Measurements from ENCODE around the gene PPP2R2C. TPM values are rescaled to one million over a fixed set of nuclear protein-coding genes. Genes with fewer than 3 reads are reported as not detected.

PPP2R2C gene
- total and polyA plus RNA-seq, 2 experiments from 2014 or later = not detected

GRCh38 chr4:6348408-6348807 lies 124.0 kb downstream of the PPP2R2C start:
- TF ChIP-seq EZH2 (IDR thresholded peaks at IDR 0.05; ENCODE audit: insufficient read depth, poor library complexity, severe bottlenecking) (no peak), EZH2phosphoT487 (IDR thresholded peaks at IDR 0.05; ENCODE audit: insufficient read depth, low read depth) (no peak)
- no peak overlapping the region for H2AFZ ChIP-seq
- peaks cover 6% of the 10 kb centered on the region for H3F3A ChIP-seq (ENCODE audit: insufficient read depth)
- no peaks in the 10 kb centered on the region for H3K9me3 ChIP-seq (ENCODE audit: low read depth)
- WGBS, 2 experiments (ENCODE audit: low coverage in 1 of 2, low lambda C conversion rate in 2 of 2, missing lambda C conversion rate in 2 of 2) = 46 to 58% methylated on average over 4 of the region's 4 CpGs
- in situ Hi-C loops (cut with MboI) = no loop called here
- no peak overlapping the region for H3K4me2 ChIP-seq (ENCODE audit: unreplicated experiment)
- H3K4me3 ChIP-seq = no peak overlapping the region
- DNase-seq = no peak
- H3K9ac ChIP-seq = no peak overlapping the region
- no peaks in the 10 kb centered on the region for H3K9me2 ChIP-seq (ENCODE audit: insufficient read depth)
- H3K36me3 ChIP-seq (ENCODE audit: low read depth) = no peaks in the 10 kb centered on the region
- H3K27ac ChIP-seq = no peak overlapping the region
- H3K4me1 ChIP-seq (ENCODE audit: insufficient read depth) = peaks cover 7% of the 10 kb centered on the region; the same call in 1 of the 2 replicates
- H4K20me1 ChIP-seq (ENCODE audit: insufficient read depth) = no peaks in the 10 kb centered on the region
- no peaks in the 10 kb centered on the region for H3K79me2 ChIP-seq (ENCODE audit: insufficient read depth)
- peaks cover 5% of the 10 kb centered on the region; the same call in 1 of the 2 replicates for H3K27me3 ChIP-seq (replicated peaks; ENCODE audit: insufficient read depth)

- Histone ChIP-seq H3K4me3 (no peak overlapping the region), H3K9me3 (ENCODE audit: low read depth) (no peaks in the 10 kb centered on the region), H3K9ac (no peak overlapping the region), H3K36me3 (ENCODE audit: low read depth) (no peaks in the 10 kb centered on the region), H3K27ac (no peak overlapping the region), H4K20me1 (ENCODE audit: insufficient read depth) (no peaks in the 10 kb centered on the region), H3K4me1 (ENCODE audit: insufficient read depth) (peaks cover 7% of the 10 kb centered on the region; the same call in 1 of the 2 replicates), H3F3A (ENCODE audit: insufficient read depth) (peaks cover 12% of the 10 kb centered on the region), H3K79me2 (ENCODE audit: insufficient read depth) (no peaks in the 10 kb centered on the region), H2AFZ (no peak overlapping the region), H3K4me2 (ENCODE audit: unreplicated experiment) (no peak overlapping the region), H3K27me3 (replicated peaks; ENCODE audit: insufficient read depth) (peaks cover 5% of the 10 kb centered on the region; the same call in 1 of the 2 replicates), H3K9me2 (ENCODE audit: insufficient read depth) (no peaks in the 10 kb centered on the region)
- no peak for DNase-seq
- 57 to 73% methylated on average over 12 to 17 of the region's 17 CpGs for WGBS, 2 experiments (ENCODE audit: low coverage in 1 of 2, low lambda C conversion rate in 2 of 2, missing lambda C conversion rate in 2 of 2)
- TF ChIP-seq EZH2 (IDR thresholded peaks at IDR 0.05; ENCODE audit: insufficient read depth, poor library complexity, severe bottlenecking) (no peak), EZH2phosphoT487 (IDR thresholded peaks at IDR 0.05; ENCODE audit: insufficient read depth, low read depth) (no peak)
- in situ Hi-C loops (cut with MboI) = no loop called here
Observed at GRCh38 chr4:6347511-6348045, 124.8 kb downstream of the PPP2R2C start.

DNA sequence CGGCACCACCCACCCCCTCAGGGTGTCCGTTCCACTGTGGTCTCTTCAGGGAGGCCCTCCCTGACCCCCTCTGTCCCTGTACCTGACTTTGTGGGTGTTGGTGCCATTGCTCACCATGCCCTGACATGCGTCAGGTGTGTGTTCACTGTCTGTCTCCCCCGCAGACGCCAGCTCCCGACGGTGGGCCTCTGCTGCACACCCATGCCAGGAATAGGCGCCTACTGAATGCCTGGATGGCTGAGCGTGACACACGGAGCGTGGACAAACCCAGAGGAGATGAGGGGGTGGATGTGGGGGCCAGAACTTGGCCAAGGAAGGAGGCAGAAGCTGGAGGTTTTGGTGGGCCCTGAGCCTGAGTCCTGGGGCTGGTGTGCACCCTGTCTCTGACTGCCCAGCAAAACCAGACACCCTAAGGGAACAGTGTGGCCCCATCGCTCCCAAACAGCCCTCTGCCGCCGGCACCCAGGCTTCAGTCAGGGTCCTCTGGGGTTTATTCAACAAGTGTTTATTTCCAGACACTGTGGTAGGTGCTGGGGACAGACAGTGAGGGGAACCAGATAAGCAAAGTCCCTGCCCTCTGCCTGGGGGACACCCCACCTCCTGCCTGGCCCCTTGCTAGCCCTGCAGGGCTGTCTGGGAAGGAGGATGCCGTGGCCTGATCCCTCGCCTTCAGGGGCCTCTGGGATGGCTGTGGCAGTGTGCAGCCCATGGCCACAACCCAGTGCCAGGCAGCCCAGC lies 125.9 kb downstream of the PPP2R2C start:
- in situ Hi-C loops (cut with MboI) = no loop called here

DNA sequence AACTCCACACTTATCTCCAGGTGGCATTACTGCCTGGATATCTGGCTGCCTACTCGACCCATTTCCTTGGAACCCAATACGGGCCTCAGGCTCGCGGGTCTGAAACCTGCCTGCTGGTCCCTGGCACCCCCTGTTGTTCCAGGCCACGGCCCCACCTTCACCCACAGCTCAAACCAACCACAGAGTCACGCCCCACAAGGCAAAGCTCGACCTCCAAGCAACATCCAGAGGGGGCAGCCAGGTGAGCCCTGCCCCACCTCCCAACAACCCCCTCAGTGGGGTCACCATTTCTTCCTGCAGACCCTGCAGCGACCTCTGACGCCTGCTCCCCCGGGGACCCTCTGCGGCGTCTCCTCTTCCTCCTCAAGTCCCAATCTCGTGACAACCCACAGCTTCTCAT lies 126.5 kb downstream of the PPP2R2C start:
- H3K4me3 ChIP-seq = no peak overlapping the region
- DNase-seq = no peak
- WGBS, 2 experiments (ENCODE audit: low coverage in 1 of 2, low lambda C conversion rate in 2 of 2, missing lambda C conversion rate in 2 of 2) = 58 to 61% methylated on average over 13 of the region's 13 CpGs

More for the DNA sequence above, 125.9 kb downstream of the PPP2R2C start:
- Histone ChIP-seq H3K9me3 (ENCODE audit: low read depth) (no peaks in the 10 kb centered on the region), H3K79me2 (ENCODE audit: insufficient read depth) (no peaks in the 10 kb centered on the region), H3K27me3 (replicated peaks; ENCODE audit: insufficient read depth) (peaks cover 5% of the 10 kb centered on the region; the same call in 1 of the 2 replicates), H3K4me2 (ENCODE audit: unreplicated experiment) (no peak overlapping the region), H3F3A (ENCODE audit: insufficient read depth) (peaks cover 12% of the 10 kb centered on the region), H3K9ac (no peak overlapping the region), H3K4me3 (no peak overlapping the region), H3K9me2 (ENCODE audit: insufficient read depth) (no peaks in the 10 kb centered on the region), H4K20me1 (ENCODE audit: insufficient read depth) (no peaks in the 10 kb centered on the region), H3K36me3 (ENCODE audit: low read depth) (no peaks in the 10 kb centered on the region), H3K4me1 (ENCODE audit: insufficient read depth) (peaks cover 7% of the 10 kb centered on the region; the same call in 1 of the 2 replicates), H3K27ac (no peak overlapping the region), H2AFZ (no peak overlapping the region)
- WGBS, 2 experiments (ENCODE audit: low coverage in 1 of 2, low lambda C conversion rate in 2 of 2, missing lambda C conversion rate in 2 of 2) = 59 to 63% methylated on average over 16 of the region's 16 CpGs
- DNase-seq = no peak
- no peak for TF ChIP-seq EZH2phosphoT487 (IDR thresholded peaks at IDR 0.05; ENCODE audit: insufficient read depth, low read depth)
- no peak for TF ChIP-seq EZH2 (IDR thresholded peaks at IDR 0.05; ENCODE audit: insufficient read depth, poor library complexity, severe bottlenecking)

More for the DNA sequence above, 126.5 kb downstream of the PPP2R2C start:
- Histone ChIP-seq H3K9ac (no peak overlapping the region), H3K4me1 (ENCODE audit: insufficient read depth) (peaks cover 7% of the 10 kb centered on the region; the same call in 1 of the 2 replicates), H3K9me2 (ENCODE audit: insufficient read depth) (no peaks in the 10 kb centered on the region), H2AFZ (no peak overlapping the region), H3K27ac (no peak overlapping the region), H3K9me3 (ENCODE audit: low read depth) (no peaks in the 10 kb centered on the region), H4K20me1 (ENCODE audit: insufficient read depth) (no peaks in the 10 kb centered on the region), H3K27me3 (replicated peaks; ENCODE audit: insufficient read depth) (peaks cover 5% of the 10 kb centered on the region), H3K36me3 (ENCODE audit: low read depth) (no peaks in the 10 kb centered on the region), H3K79me2 (ENCODE audit: insufficient read depth) (no peaks in the 10 kb centered on the region), H3K4me2 (ENCODE audit: unreplicated experiment) (no peak overlapping the region), H3F3A (ENCODE audit: insufficient read depth) (peaks cover 12% of the 10 kb centered on the region)
- TF ChIP-seq EZH2 (IDR thresholded peaks at IDR 0.05; ENCODE audit: insufficient read depth, poor library complexity, severe bottlenecking) (no peak), EZH2phosphoT487 (IDR thresholded peaks at IDR 0.05; ENCODE audit: insufficient read depth, low read depth) (no peak)
- in situ Hi-C loops (cut with MboI) = no loop called here
